ENCODE data around the gene MTMR12.

DNA sequence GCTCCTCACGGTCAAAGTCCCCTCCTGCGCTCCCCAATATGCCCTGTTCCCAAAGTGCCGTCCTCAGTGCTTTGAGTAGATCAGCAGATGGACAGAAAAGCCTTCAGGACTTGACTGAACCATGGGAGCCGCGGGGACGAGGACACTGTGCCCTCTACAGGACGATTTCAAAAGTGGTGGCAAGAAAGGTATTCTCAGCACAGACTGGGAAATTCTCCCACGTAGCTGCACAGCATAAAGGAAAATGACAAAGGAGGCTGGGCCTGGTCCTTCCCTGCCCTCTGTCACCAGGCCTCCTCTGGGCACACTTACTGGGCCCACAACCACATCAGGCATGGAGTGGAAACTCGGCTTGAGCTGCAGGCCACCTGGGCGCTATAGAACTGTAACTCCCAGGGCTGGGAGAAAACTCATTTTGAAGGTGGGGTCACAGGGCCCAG lies 16.7 kb upstream of the MTMR12 start:
- no peak for TF ChIP-seq EZH2 (IDR thresholded peaks at IDR 0.05; ENCODE audit: borderline replicate concordance, low read depth, low read length, severe bottlenecking)
- TF ChIP-seq, protein P1, sequence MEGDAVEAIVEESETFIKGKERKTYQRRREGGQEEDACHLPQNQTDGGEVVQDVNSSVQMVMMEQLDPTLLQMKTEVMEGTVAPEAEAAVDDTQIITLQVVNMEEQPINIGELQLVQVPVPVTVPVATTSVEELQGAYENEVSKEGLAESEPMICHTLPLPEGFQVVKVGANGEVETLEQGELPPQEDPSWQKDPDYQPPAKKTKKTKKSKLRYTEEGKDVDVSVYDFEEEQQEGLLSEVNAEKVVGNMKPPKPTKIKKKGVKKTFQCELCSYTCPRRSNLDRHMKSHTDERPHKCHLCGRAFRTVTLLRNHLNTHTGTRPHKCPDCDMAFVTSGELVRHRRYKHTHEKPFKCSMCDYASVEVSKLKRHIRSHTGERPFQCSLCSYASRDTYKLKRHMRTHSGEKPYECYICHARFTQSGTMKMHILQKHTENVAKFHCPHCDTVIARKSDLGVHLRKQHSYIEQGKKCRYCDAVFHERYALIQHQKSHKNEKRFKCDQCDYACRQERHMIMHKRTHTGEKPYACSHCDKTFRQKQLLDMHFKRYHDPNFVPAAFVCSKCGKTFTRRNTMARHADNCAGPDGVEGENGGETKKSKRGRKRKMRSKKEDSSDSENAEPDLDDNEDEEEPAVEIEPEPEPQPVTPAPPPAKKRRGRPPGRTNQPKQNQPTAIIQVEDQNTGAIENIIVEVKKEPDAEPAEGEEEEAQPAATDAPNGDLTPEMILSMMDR (IDR thresholded peaks at IDR 0.05; ENCODE audit: borderline replicate concordance, extremely low read depth, low read length, poor library complexity, severe bottlenecking) = peak; percentile 56
